KG1 (cell line): ENCODE measurements around the gene SDR42E2.
"Not testable (repeated sequence)": the region's sequence is repeated elsewhere in the genome, so short reads cannot be mapped to it uniquely, and the experiment has no call there.

Experiments used
- DNase-seq: peaks from one replicate; lab custom pipeline; 2025; lab: John Stamatoyannopoulos, UW

SDR42E2 gene

GRCh38 chr16:22213801-22214200, 51.5 kb downstream of the SDR42E2 start:
- DNase-seq = no peak

- no peak for DNase-seq
Observed at GRCh38 chr16:22214402-22214801, 52.1 kb downstream of the SDR42E2 start.

GRCh38 chr16:22214889-22215288, 52.6 kb downstream of the SDR42E2 start:
- DNase-seq = no peak

GRCh38 chr16:22216191-22216831, 54.0 kb downstream of the SDR42E2 start:
- no peak for DNase-seq

- DNase-seq = not testable (repeated sequence)
Observed at GRCh38 chr16:22216832-22217225, 54.5 kb downstream of the SDR42E2 start.

- DNase-seq = no peak
Observed at GRCh38 chr16:22217890-22218730, 55.8 kb downstream of the SDR42E2 start.

GRCh38 chr16:22219389-22220068, 57.2 kb downstream of the SDR42E2 start:
- DNase-seq = no peak

- DNase-seq = no peak
Observed at GRCh38 chr16:22220069-22220440, 57.7 kb downstream of the SDR42E2 start.

- no peak for DNase-seq
Observed at GRCh38 chr16:22220714-22221113, 58.4 kb downstream of the SDR42E2 start.

GRCh38 chr16:22222006-22222405, 59.7 kb downstream of the SDR42E2 start:
- DNase-seq = no peak

- DNase-seq = no peak
Observed at GRCh38 chr16:22222998-22223397, 60.7 kb downstream of the SDR42E2 start.

- no peak for DNase-seq
Observed at GRCh38 chr16:22225060-22225459, 62.8 kb downstream of the SDR42E2 start.

- no peak for DNase-seq
Observed at GRCh38 chr16:22229889-22230288, 67.6 kb downstream of the SDR42E2 start.

GRCh38 chr16:22232277-22233036, 70.2 kb downstream of the SDR42E2 start:
- no peak for DNase-seq

- no peak for DNase-seq
Observed at GRCh38 chr16:22233037-22233372, 70.7 kb downstream of the SDR42E2 start.

GRCh38 chr16:22235839-22236745, 73.8 kb downstream of the SDR42E2 start:
- DNase-seq = no peak

- no peak for DNase-seq
Observed at GRCh38 chr16:22239131-22239805, 77.0 kb downstream of the SDR42E2 start.

- DNase-seq = peak; percentile 4
Observed at GRCh38 chr16:22240023-22240710, 77.9 kb downstream of the SDR42E2 start.
